ENCODE data around the gene CDK2AP2.

GRCh38 chr11:67470337-67471002, 37.5 kb downstream of the CDK2AP2 start:
- TF ChIP-seq DPF2 (IDR thresholded peaks at IDR 0.05) (no peak), SREBF1 (IDR thresholded peaks at IDR 0.05; ENCODE audit: low read length) (no peak), STAT3 (IDR thresholded peaks at IDR 0.05; ENCODE audit: low read depth, low read length) (no peak), BCL11A (IDR thresholded peaks at IDR 0.05; ENCODE audit: low read depth, low read length) (no peak), FOS (IDR thresholded peaks at IDR 0.05; ENCODE audit: borderline replicate concordance, extremely low read depth, insufficient read length) (no peak)

All from GM12878 (cell line).